ENCODE data around the gene ZNF432.
A peak's percentile ranks its signal among the peaks of the same experiment; 100 is the strongest.
"Not testable (repeated sequence)": the region's sequence is repeated elsewhere in the genome, so short reads cannot be mapped to it uniquely, and the experiment has no call there.

Gene ZNF432

GRCh38 chr19:52028027-52028779, 20.4 kb downstream of the ZNF432 start, which contains the start of gene ZNF614:
Gene ZNF614 (minus strand): TSS chr19:52028379. CDS start chr19:52025745, 2,634 bp downstream.
- H3K79me2 ChIP-seq (ENCODE audit: insufficient read depth, low read length) = peaks cover 13% of the 10 kb centered on the region; the same call in 1 of the 2 replicates
- H3K36me3 ChIP-seq (ENCODE audit: insufficient read depth, low read length) = peaks cover 67% of the 10 kb centered on the region
- H3K4me3 ChIP-seq (ENCODE audit: low read depth, low read length, poor library complexity, severe bottlenecking) = peak within 1 kb of the TSS; percentile 99
- H3K4me2 ChIP-seq (ENCODE audit: low read length) = peak within 1 kb of the TSS; percentile 77
- no peaks in the 10 kb centered on the region for H3K9me2 ChIP-seq (ENCODE audit: low read depth, low read length)
- H3F3A ChIP-seq (ENCODE audit: insufficient read depth, low read length) = no peaks in the 10 kb centered on the region
- no peaks in the 10 kb centered on the region for H4K20me1 ChIP-seq (ENCODE audit: insufficient read depth, low read length)
- H3K9ac ChIP-seq (ENCODE audit: low read length) = peak within 1 kb of the TSS; percentile 98
- TF ChIP-seq EZH2 (IDR thresholded peaks at IDR 0.05; ENCODE audit: borderline replicate concordance, low read length) = no peak
- TF ChIP-seq, protein P1, sequence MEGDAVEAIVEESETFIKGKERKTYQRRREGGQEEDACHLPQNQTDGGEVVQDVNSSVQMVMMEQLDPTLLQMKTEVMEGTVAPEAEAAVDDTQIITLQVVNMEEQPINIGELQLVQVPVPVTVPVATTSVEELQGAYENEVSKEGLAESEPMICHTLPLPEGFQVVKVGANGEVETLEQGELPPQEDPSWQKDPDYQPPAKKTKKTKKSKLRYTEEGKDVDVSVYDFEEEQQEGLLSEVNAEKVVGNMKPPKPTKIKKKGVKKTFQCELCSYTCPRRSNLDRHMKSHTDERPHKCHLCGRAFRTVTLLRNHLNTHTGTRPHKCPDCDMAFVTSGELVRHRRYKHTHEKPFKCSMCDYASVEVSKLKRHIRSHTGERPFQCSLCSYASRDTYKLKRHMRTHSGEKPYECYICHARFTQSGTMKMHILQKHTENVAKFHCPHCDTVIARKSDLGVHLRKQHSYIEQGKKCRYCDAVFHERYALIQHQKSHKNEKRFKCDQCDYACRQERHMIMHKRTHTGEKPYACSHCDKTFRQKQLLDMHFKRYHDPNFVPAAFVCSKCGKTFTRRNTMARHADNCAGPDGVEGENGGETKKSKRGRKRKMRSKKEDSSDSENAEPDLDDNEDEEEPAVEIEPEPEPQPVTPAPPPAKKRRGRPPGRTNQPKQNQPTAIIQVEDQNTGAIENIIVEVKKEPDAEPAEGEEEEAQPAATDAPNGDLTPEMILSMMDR (IDR thresholded peaks at IDR 0.05; ENCODE audit: low read length) = no peak
- peak within 1 kb of the TSS; percentile 80 for H3K27ac ChIP-seq (ENCODE audit: low read depth, low read length, poor library complexity, severe bottlenecking)
- peaks cover 31% of the 10 kb centered on the region for H3K9me3 ChIP-seq (ENCODE audit: low read length)
- no peaks in the 10 kb centered on the region for H3K27me3 ChIP-seq (ENCODE audit: insufficient read depth, low read length)
- peaks cover 17% of the 10 kb centered on the region for H3K4me1 ChIP-seq (ENCODE audit: insufficient read depth, low read length, severe bottlenecking)
- H2AFZ ChIP-seq (ENCODE audit: low read length) = peak within 1 kb of the TSS; percentile 70

- not testable (repeated sequence) for H3F3A ChIP-seq (ENCODE audit: insufficient read depth, low read length); H3K9me2 ChIP-seq (ENCODE audit: low read depth, low read length); H4K20me1 ChIP-seq (ENCODE audit: insufficient read depth, low read length); H3K9ac ChIP-seq (ENCODE audit: low read length); H3K4me2 ChIP-seq (ENCODE audit: low read length); H3K27me3 ChIP-seq (ENCODE audit: insufficient read depth, low read length); H2AFZ ChIP-seq (ENCODE audit: low read length); H3K4me3 ChIP-seq (ENCODE audit: low read depth, low read length, poor library complexity, severe bottlenecking); H3K27ac ChIP-seq (ENCODE audit: low read depth, low read length, poor library complexity, severe bottlenecking)
- Histone ChIP-seq H3K79me2 (ENCODE audit: insufficient read depth, low read length) (peaks cover 13% of the 10 kb centered on the region; the same call in 1 of the 2 replicates), H3K9me3 (ENCODE audit: low read length) (peaks cover 33% of the 10 kb centered on the region), H3K36me3 (ENCODE audit: insufficient read depth, low read length) (peaks cover 74% of the 10 kb centered on the region), H3K4me1 (ENCODE audit: insufficient read depth, low read length, severe bottlenecking) (peaks cover 17% of the 10 kb centered on the region)
Measured at GRCh38 chr19:52026255-52026990, 22.2 kb downstream of the ZNF432 start.

DNA sequence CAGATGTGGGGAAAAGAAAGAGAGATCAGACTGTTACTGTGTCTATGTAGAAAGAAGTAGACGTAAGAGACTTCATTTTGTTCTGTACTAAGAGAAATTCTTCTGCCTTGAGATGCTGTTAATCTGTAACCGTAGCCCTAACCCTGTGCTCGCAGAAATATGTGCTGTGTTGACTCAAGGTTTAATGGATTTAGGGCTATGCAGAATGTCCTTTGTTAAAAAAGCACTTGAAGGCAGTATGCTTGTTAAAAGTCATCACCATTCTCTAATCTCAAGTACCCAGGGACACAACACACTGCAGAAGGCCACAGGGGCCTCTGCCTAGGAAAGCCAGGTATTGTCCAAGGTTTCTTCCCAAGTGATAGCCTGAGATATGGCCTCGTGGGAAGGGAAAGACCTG, 24.2 kb downstream of the ZNF432 start:
- not testable (repeated sequence) for H3K4me2 ChIP-seq (ENCODE audit: low read length); H3K27me3 ChIP-seq (ENCODE audit: insufficient read depth, low read length); H3K9ac ChIP-seq (ENCODE audit: low read length); H3K27ac ChIP-seq (ENCODE audit: low read depth, low read length, poor library complexity, severe bottlenecking); H4K20me1 ChIP-seq (ENCODE audit: insufficient read depth, low read length); H2AFZ ChIP-seq (ENCODE audit: low read length); H3F3A ChIP-seq (ENCODE audit: insufficient read depth, low read length); H3K9me2 ChIP-seq (ENCODE audit: low read depth, low read length); H3K4me3 ChIP-seq (ENCODE audit: low read depth, low read length, poor library complexity, severe bottlenecking)
- peaks cover 78% of the 10 kb centered on the region for H3K36me3 ChIP-seq (ENCODE audit: insufficient read depth, low read length)
- peaks cover 13% of the 10 kb centered on the region; the same call in 1 of the 2 replicates for H3K79me2 ChIP-seq (ENCODE audit: insufficient read depth, low read length)
- H3K9me3 ChIP-seq (ENCODE audit: low read length) = peaks cover 36% of the 10 kb centered on the region
- peaks cover 17% of the 10 kb centered on the region for H3K4me1 ChIP-seq (ENCODE audit: insufficient read depth, low read length, severe bottlenecking)

DNA sequence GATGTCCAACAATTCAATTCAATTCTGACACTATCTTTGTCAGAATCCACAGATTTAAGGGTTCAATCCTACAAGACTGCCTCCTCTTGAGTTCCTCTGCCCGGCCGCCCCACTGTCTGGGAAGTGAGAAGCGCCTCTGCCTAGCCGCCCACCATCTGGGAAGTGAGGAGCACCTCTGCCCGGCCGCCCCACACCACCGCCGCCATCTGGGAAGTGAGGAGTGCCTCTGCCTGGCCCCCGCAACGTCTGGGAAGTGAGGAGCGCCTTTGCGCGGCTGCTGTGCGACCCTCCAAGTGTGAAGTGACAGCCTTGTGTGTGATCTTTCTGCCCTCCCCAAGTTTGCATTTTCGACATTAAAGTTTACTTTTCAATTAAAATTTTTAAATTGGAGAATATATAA, 26.4 kb downstream of the ZNF432 start:
- no peaks in the 10 kb centered on the region for H4K20me1 ChIP-seq (ENCODE audit: insufficient read depth, low read length)
- no peaks in the 10 kb centered on the region for H3K9me2 ChIP-seq (ENCODE audit: low read depth, low read length)
- peaks cover 98% of the 10 kb centered on the region for H3K36me3 ChIP-seq (ENCODE audit: insufficient read depth, low read length)
- H3K27me3 ChIP-seq (ENCODE audit: insufficient read depth, low read length) = no peaks in the 10 kb centered on the region
- H3K79me2 ChIP-seq (ENCODE audit: insufficient read depth, low read length) = peaks cover 3% of the 10 kb centered on the region; the same call in 1 of the 2 replicates
- no peak overlapping the region for H3K9ac ChIP-seq (ENCODE audit: low read length)
- peaks cover 50% of the 10 kb centered on the region for H3K9me3 ChIP-seq (ENCODE audit: low read length)
- H3F3A ChIP-seq (ENCODE audit: insufficient read depth, low read length) = no peaks in the 10 kb centered on the region
- peaks cover 3% of the 10 kb centered on the region for H3K4me1 ChIP-seq (ENCODE audit: insufficient read depth, low read length, severe bottlenecking)
- no peak for TF ChIP-seq EZH2 (IDR thresholded peaks at IDR 0.05; ENCODE audit: borderline replicate concordance, low read length)
- no peak overlapping the region for H2AFZ ChIP-seq (ENCODE audit: low read length)
- H3K4me2 ChIP-seq (ENCODE audit: low read length) = no peak overlapping the region
- no peak overlapping the region for H3K27ac ChIP-seq (ENCODE audit: low read depth, low read length, poor library complexity, severe bottlenecking)
- no peak overlapping the region for H3K4me3 ChIP-seq (ENCODE audit: low read depth, low read length, poor library complexity, severe bottlenecking)
